Fibroblast of skin of left quadriceps (primary cell): Measurements from ENCODE around the gene MEIS1.

Experiments
- DNase-seq, 2 experiments: peaks; one replicate each; pipeline ENCODE4 v3.0.0-alpha.2; 2013; ENCODE audit warnings: low read depth in 2 of 2

Gene MEIS1

DNA sequence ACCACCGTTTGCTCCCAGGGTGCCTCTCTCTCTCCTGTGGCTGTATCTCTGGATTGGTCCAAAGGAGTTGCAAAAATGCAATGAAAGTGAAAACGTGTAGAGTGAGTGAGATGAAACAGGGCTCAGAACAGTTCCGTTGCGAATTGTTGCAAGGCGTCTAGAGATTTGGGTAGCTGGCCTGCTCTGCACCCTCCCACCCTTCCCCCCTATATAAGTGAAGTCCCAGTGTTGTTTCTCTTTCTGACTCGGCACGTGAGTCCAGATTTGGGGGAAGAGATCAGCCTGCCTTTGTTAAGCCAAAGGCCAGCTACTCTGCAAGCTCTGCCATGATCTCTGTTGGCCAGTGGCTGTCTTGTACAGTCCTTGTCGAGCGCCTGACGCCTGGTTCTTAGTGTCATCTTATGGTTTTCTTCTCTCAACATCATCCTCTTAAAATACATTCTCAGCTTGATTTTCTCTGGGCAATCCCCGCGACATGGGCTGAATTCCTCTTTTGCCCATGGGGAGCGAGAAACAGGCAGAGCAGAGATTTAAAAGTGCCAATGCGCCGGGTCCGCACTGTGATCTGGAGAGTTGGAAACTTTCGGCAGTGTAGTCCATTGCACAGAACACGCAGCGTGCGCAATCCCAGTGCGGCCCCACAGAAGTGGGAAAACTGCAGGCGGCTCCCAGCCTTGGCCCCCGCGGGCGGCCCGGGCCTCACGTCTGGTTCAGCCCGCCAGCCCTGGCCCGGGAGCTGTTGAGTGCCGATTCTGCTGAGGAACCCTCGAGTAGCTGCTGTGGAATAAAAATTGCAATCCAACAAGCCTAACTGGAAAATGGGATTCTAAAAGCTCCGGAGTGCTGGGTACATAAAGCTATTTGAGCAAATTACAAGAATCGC, 9.3 kb downstream of the MEIS1 start:
- no peak for DNase-seq

DNA sequence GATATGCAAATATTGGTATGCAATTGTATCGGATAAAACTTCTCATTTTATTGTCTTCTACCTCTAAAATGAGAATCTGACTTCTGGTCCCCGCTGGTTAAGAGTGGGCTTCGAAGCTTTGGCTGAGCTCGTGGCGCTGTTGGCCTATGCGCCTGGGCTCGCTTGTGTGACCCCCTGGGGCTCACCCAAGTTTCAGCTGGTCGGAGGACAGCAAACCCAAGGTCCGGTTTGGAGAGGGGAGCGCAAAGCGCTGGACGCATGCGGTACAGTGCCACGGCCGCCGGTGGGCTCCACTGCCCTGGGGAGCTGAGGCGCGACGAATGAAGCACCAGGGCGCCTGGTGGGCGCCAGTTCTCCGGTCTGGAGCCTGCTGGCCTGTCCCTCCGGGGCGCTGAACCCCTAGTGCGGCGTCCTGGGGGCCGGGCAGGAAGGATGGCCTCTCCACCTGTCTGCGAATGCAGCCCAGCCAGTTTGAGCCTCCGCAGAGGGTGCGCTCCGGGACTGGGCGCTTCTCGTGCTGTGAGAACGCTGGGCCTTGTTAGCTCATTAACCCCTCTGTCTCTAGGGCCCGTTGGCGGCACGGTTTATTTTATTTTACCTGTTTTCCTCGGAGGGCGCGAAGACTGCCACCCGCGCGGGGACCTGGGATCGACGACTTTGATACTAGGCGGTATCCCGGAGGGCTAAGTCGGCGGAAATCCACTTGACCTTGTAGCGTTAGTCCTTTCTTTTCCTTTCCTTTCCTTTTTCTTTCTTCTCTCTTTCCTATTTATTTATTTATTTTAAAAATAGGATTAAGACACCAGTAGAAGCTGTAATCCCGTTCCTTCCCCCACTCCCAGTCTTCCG, 10.4 kb downstream of the MEIS1 start:
- no peak for DNase-seq

DNA sequence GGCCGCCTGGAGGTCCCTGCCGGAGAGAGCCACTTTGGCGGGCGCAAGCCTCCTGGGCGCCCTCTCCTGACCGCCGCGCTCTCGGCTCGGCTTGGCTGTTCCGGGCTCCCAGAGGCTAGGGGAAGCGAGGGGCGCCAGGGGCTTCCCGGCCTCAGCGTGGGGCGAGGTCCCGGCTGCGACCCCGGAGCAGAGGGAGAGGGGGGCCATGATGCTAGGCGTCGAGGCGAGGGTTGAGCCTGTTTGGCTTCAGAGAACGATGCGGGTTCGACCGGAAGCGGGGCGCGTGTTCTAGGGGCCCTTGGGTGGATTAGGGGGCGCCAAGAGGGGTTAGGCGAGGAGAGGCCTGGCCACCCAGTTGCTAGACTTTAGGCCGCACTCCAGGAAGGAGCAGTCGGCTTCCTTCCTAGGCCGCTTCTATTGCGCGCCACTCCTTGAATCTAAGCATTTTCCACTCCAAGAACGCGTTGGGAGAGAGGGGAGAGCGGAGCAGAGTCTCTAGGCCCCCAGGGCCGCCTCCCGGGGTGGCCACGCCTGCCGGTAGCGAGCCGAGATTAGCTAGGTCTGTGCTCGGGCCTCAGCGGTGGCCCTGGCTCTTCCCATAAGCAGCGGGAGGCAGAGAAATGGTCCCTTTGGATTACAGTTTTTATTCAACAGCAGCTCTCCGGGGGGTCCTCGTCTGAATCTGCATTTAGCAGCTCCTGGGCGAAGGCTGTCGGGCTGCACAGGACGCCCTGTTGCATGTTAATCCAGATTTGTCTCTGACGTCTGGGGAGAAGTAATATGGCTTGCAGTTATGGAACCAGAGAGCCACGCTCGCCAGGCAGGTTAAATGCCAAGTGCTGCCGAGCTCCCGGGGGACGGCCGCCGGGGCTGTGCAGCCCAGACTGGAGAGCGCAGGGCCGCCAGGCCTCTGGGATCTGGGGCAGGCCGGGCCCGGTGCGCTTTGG, 11.3 kb downstream of the MEIS1 start:
- no peak for DNase-seq

DNA sequence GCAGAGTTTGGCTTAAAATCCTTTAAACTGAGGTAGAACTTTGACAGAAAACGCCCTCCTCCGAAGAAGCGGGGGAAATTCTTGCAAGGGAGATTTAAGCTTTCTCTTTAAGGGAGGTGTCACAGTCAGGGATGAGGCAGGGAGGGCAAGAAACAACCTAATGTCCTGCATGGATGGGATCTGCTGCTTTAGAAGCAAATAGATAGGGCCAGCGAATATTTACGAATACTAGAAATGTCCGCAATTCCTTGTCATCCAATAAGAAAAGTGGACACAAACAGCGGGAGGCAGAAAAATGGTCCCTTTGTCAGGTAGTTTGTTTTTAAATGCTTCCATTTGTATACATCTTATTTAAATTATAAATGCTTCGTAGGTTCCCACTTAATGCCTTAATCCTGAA, 12.0 kb downstream of the MEIS1 start:
- no peak for DNase-seq

DNA sequence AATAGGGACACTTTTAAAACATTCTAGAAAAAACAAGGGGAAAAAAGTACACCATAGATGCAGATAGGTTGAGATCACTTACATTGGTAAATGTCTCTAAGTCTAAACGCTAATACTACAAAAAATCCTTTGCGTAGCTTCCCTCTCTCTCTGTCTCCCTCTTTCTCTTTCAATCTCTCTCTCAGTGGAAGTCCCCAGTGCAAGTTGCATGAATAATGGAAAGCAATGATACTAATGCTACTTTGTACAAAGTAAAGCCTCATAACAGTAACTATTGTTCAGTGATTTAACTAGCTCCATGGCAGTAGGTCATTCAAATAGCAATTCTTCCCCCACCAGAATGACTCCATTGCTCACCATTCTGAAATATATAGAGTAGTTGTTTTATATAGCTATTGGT, 12.8 kb downstream of the MEIS1 start:
- no peak for DNase-seq

DNA sequence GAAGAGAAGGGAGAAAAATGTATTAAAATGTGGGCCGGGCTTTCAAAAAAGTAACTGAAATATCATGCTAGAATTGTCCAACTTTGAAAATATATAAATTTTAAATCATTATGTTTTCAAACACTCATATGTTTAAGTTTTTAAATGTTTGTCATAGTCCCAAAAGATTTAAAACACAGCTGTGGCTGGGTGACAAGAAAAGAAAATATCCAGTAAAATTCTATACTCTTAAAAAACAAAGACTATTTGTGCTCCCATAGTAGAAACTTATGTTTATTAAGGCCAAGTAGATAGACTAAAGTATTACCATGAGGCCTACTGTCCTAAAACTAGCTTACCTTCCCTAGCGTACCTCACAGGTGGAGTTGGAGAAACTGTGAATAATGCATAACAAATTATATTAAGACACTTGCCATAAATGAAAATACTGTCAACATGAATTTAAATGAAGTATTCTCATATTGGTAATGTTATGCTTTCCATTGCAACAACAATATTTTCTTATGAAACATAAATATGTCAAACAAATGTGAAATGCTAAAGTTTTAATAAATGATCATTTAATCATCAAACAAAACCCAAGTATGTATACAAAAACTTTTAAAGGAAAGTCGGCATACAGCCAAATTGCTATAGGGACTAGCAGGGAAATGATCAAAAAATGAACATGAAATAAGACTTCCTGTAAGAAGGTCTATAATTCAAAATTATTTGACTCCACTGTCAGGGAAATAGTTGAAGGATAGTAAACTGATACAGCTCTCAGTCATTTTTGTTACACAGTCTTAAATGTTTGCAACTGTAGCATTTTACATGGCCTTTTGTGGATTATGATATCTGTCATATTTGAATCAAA, 13.4 kb downstream of the MEIS1 start:
- DNase-seq = no peak

DNA sequence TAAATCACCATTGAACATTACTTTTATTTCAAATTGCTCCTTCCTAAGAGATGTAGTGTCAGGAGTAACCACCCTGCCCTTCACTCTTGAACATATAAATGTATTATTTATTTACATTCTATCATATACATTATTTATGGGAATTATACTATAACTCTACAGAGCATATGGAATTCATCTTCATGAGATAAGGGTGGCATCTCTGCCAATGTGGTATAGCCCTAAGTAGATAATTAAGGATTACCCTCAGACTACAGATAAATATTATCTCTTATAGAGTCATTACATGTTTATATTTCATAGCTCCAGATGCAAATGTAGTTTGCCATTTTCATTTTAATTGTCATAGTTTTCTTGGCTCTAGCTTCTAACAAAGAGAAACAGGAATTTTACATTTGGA, 17.3 kb downstream of the MEIS1 start:
- no peak for DNase-seq

DNA sequence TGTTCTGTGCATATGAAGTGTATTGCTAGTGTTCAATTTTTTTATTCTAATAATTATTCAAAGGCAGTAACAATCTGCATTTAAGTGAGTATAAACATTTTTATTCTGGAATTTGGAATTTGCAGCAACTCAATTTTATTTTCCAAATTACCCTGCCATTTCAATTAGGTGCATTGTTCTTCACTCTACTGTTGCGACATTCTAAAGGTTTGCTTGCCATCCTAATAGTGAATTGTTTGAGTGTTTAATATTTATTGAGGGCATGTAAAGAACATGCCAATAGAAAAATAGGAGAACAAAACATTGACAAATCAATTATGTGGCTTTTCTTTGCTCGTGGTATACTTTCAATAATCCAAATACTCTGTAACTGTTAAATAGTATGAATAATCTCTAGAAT, 18.0 kb downstream of the MEIS1 start:
- no peak for DNase-seq

DNA sequence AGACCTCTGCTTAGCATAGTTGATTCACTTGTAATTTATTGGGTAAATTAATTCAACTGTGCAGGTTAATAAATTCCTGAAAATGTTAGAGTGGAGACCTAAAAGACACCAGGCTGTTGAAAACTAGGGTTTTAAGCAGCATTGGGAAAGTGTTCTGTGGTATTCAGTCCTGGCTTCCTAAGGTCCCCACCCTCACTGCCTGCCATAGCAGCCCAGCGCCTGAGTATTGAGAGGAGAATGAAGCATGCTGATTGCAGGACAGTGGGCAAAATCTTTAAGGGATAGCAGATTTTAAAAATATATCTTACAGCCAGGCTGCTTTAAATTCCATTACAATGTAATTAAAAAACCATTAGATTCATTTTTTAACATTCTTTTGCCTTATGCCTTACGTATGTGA, 20.6 kb downstream of the MEIS1 start:
- no peak for DNase-seq

DNA sequence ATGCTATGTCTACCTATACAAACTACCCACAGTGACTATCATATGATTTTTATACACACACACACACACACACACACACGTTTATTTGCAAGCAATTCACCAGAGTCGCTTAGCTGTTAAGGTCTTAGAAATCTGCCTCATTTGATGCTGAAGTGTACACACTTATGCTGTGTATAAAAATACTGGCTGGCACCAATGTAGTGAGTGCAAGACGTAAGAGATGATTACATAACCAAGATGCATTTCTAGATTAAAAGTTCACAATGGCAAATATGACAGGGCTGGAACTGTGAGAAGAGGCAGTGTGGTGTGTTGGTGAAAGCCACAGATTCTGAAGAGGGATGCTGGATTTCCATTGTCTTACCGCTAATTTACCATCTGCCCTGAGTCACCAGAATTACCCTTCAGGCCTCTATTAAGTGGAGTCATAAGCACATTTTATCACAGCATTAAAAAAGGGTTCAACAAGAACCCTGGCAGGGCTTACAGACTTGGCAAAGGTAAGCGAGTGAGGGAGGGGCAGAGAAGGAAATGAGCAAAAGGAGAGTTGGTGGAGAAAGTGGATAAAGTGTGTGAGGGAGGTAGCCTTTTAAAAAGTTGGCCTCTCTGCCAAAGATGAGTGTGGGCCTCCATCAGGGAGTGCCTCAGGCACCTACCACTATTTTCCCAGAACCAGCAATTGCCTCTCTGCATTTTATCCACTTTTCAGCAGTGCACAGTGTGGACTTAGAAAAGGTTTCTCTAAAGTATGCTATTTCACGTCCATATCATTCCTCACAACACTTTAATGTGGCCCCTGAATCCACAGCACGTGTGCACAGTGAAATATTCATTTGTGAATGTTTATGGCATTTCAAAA, 21.5 kb downstream of the MEIS1 start:
- no peak for DNase-seq

DNA sequence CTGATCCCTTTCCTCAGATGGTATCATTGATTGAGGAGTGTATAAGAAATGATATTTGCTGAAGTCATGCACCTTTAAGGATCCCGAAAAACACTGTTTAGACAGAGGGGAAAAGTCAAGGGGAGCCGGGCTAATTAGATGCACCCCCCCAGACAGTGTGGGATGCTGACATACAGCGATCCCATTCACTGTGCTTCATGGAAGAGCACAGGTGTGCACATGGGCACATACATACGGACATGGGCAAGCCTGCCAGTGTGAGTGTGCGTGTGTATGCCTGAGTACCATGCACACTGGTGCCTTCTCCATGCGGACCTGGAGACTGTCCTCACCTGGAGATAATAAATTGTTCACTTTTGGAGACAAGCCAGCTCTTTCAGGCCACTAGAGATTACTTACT, 22.6 kb downstream of the MEIS1 start:
- no peak for DNase-seq

DNA sequence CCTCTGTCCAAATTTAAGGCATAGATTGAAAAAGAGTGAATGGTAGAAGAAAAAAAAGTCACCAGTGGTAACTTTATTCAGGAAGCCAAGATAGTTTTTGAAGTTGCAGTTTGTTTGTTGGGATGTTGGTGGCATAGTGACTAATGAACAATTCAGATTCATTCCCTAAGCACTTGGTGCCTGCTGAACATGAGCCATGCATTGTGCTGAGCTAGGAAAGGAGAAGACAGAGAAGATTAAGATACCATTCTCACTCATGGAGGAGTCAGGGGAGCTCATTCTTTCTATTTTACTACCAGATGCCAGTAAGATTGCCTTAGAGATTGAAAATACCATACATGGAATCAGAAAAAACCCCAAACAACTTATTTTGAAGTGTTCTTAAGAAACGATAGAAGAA, 25.1 kb downstream of the MEIS1 start:
- no peak for DNase-seq

DNA sequence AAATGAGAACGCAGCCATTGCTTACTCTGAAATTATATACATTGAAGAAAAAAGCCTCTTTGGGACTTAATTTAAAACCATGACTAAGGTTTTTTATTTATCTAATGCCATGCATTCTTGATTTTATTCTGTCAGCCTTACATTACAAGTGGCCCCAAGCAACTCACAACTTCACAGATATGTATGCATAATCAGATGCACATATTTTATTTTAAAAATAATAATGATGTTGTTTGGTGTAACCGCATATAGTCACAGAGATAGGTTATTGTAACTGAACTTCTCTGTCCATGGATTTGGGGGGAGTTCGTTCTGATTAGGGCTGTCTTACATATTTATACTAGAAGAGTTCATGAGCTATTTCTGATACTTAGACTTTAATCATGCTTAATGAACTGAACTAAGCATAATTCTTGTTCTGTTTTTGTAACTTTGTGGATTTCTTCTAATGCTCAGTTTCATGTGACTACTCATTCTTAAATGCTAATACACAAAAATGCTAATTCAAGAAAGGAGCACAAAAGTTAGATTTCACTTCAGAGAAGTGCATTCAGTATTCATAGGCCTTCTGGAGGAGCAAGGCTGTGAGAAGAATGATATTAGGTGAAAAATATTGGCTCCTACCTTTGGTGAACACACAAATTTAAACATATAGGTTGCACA, 26.2 kb downstream of the MEIS1 start:
- DNase-seq = no peak

DNA sequence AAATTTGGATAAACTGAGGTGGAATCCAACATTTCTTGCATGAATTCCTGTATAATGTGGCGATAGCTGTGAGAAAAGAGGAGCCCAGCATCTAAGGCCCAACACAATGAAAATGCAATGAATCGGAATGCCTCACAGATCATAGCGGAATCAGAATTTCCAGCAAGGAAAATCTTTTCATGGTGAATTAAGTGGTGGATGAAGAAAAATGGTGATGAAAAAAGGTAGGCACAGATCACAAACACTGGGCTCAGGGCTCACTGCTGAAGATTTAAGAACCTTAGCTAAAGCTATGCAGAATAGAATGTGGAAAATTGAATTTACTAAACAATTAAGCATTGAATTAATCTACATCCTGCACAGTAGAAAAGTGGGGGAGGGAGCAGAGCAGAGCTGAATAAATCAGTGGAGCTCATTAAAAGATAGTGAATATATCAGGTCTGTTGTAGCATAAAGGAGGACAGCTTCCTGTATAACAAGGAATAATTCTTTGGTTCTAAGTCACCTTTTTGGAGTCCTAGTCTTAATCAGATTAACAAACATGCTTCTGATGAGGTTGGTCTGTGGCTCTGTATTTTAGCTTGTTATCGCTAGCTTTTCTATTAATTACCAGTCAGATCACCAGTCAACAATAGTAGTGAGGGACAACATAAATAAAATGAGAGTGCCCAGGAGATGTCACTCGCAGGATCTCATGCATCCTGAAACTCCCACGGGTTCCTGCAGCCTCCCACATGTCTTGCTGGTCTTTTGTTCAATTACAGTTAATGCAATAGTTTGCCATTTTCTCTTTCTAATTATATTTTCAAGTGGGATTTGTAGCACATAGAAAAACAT, 27.0 kb downstream of the MEIS1 start:
- no peak for DNase-seq

DNA sequence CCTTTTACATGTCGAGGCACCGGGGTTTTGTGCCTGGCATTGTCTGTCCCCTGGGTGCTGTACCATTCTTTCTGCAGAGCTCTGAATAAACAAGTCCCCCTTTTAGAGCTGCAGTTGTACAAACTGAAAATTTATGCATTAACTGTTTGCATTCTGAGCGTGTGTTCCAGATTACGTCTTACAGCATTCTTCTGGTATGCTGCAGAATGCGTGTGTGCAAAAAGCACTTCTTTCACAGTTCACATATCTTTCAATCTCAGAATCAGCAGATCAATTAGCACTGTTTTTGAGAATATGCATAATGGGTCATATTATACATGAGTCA, 27.5 kb downstream of the MEIS1 start:
- DNase-seq = no peak

DNA sequence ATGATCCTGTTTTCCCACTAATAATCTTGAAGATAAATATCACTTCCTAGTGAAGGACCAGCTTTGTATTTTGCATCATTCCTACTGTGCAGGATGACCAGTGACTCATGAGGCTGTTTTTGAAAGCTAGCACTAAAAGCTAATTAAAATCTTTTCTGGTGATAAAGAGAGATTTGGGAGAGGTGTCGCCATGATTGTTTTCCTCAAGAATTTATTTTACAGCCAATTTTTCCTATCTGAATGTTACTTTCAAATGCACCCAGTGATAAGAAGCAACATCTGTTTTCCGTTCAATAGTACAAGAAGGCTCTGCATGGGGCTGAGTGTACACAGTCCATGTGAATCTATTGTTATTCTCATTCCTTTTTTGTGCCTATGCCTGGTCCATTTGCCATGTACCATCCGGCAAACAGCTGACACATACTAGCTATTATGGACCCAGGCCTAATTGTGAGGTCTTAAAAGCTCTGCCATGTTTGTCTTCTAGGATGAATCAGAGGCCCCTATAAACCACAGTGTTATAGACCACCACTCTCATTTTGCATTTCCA, 28.4 kb downstream of the MEIS1 start:
- DNase-seq = no peak

DNA sequence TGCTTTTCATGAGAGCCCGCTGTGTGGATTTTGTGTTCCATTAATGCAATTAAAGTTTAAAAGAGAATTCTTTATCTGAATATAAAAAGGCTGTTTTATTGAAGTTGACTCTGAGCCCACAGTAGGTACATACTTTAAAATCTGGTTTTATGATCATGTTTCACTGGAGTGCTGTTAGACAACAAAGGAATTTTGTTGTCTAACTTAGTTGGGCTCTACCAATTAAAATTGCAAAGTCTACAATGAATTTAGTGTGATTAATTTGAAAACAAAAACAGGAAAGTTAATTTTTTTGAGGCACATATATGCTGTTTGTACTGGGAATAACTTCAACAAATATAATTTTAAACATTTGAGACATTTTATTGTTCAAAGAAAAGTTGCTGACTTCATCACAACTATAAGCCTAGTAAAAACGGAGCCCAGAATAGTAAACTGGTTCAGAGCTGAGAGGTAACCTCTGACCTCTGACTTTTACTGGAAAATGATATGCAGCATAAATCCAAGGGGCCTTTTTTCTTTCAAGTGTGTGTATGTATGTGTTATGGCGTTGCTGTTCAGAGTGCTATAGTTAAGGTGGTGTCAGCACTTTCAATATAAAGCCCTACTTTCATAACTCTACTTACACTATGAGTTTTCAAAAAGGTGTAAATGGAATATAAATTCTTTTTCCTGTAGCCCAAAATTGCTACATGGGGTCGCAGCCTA, 30.2 kb downstream of the MEIS1 start:
- DNase-seq = no peak

DNA sequence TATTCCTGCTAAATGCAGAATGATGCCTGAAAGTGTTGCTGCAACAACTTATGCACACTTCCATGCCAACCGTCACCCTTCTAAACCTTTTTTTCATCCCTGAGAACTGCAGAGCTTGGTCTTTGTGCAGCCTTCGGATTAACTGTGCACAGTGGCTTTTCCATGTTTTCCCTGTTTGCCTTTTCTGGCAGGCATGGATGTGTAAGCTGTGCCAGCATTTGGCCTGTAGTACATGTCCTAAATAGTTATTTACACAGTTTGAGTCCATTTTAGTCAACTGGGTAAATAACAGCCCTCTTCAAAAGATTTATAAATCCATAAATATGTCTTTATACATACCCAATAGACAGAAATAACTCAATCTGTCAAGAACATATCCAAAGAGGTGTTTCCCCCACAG, 31.5 kb downstream of the MEIS1 start:
- no peak for DNase-seq
